Stimulated activated CD8-positive, alpha-beta memory T cell treated with anti-CD3 and anti-CD28 coated beads, Interleukin-12 subunit alpha, Interleukin-12 subunit beta, amount 100 ng/mL, for 24 hours (primary cell): Measurements from ENCODE around the gene MESD.

ENCODE experiments used
- DNase-seq: peaks from one replicate; pipeline ENCODE4 v3.0.0-alpha.2; 2020; ENCODE audit errors: extremely low read depth

The MESD gene

DNA sequence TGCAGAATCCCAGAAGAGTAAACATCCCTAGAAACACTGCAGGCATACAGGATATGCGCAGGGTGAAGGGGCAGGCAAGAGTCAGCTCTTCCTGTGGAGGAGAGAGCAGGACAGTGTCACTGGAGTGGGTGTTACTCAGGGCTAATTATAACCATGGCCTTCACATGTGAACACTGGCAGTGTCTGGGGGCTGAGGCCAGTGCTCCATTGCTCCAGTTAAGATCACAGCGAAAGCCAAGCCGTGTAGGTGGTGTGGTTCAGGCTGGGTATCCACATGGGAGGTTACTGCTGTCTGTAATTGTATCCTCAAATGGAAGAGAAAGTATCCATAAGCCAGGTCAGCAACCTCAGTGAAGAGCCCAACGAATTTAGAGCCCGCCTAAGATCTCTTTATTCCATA is 84.6 kb downstream of the MESD start:
- no peak for DNase-seq

DNA sequence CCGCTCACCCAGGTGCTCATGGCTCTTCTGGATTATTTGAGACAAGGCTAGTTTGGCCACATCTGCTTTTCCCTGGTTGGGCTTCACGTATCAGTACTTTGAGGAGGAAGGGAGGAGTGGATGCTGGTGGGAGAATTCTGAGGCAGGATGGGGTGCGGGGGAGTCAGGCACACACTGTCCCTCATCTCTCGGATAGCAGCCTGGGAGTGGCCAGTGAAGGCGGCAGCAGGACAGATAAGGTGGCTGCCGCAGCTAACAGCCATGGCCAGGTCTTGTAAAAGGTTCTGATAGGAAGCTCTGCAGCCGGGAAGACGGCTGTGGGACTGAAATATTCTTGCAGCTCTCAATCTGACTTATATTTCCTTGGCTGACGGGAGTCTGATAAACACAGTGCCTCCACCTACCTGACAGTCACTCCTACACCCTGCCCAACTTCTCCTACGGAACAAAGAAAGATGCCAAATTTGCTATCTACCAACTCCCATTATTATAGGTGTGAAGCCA is 87.3 kb downstream of the MESD start:
- DNase-seq, result no peak

DNA sequence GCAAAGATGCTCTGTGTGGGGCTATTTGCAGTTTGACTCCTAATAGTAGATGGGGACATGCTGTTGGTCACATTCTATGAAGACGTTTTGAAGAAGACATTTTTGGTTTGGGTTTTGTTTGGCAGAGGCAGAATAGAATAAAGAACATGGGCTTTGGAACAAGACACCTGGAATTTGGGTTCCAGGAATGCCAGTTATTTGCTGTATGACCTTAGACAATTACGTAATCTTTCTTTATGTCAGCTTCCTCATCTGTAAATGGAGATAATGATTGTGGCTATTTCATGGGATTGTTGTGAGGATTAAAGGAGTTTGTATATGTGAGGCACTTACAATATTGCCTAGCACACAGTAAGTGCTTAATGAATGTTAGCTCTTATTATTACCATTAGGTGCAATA is 91.6 kb downstream of the MESD start:
- no peak for DNase-seq
